Testis (tissue), 3 donors: ENCODE measurements around the gene EXOC6. TPM values are rescaled to one million over a fixed set of nuclear protein-coding genes. Genes with fewer than 3 reads are reported as not detected.

Experiments used
- DNase-seq: peaks from one replicate; pipeline ENCODE4 v3.0.0-alpha.2; 2019
- H3K27ac ChIP-seq, 2 donors: fragments of 200-600 bp; sonication (generic); one replicate each; pipeline ENCODE4 v1.5.1; 2019
- H3K27me3 ChIP-seq: fragments of 200-600 bp; sonication (generic); one replicate; pipeline ENCODE4 v1.5.1; 2019
- H3K36me3 ChIP-seq: fragments of 200-600 bp; sonication (generic); one replicate; pipeline ENCODE4 v1.5.1; 2017; ENCODE audit warnings: low read depth; ENCODE audit errors: missing control alignments
- H3K4me1 ChIP-seq: fragments of 200-600 bp; sonication (generic); one replicate; pipeline ENCODE4 v1.5.1; 2019
- H3K4me3 ChIP-seq, 2 donors: fragments of 200-600 bp; sonication (generic); one replicate each; pipeline ENCODE4 v1.5.1; 2017 to 2019
- H3K9me3 ChIP-seq: fragments of 200-600 bp; sonication (generic); one replicate; pipeline ENCODE4 v1.5.1; 2017
- POLR2A ChIP-seq: fragments of 450-650 bp; IDR thresholded peaks from one replicate; pipeline ENCODE4 v1.6.1; 2017; ENCODE audit warnings: antibody characterized with exemption, mild to moderate bottlenecking, moderate library complexity
- WGBS, 2 donors: methylation state at CpG; one replicate each; pipeline ENCODE4 v1.1.5; 2018; 5-methylcytosine and 5-hydroxymethylcytosine counted together
- intact Hi-C: fragments of 100-400 bp; cut with DNase I; formaldehyde crosslinking; loops from one replicate; pipeline ENCODE4 v1.15.1; 2023; ENCODE audit warnings: low total_unique reads
- polyA plus RNA-seq: library from polyadenylated mRNA; stranded (reverse); fragments of 350-450 nt; fragmentation: Illumina TruSeq; extraction: RNeasy Lipid Tissue Mini Kit (QIAGEN cat#74804); gene quantifications from one replicate; pipeline ENCODE4 v1.2.3, GENCODE V29; 2014; ENCODE audit warnings: low read depth, low replicate concordance; ENCODE audit not compliant: insufficient read depth
- total RNA-seq, 2 donors: library from RNA; depleted of rRNA; stranded (reverse); fragments of >200 nt; gene quantifications; one replicate each; pipeline ENCODE4 v1.2.3, GENCODE V29; 2016
- TF ChIP-seq, protein P1 (sequence below), 3 experiments: fragments of 450-650 bp in 2 of 3; fragments of 200-600 bp in 1 of 3; sonication (generic) in 1 of 3; IDR thresholded peaks; one replicate each; pipeline ENCODE4 v1.5.1; 2016 to 2019; ENCODE audit warnings: antibody characterized with exemption in 3 of 3, mild to moderate bottlenecking in 2 of 3, moderate library complexity in 1 of 3

Gene EXOC6
- total and polyA plus RNA-seq, 3 donors from 2014 or later: 13.3 to 38.5 (median 28.0) TPM

DNA sequence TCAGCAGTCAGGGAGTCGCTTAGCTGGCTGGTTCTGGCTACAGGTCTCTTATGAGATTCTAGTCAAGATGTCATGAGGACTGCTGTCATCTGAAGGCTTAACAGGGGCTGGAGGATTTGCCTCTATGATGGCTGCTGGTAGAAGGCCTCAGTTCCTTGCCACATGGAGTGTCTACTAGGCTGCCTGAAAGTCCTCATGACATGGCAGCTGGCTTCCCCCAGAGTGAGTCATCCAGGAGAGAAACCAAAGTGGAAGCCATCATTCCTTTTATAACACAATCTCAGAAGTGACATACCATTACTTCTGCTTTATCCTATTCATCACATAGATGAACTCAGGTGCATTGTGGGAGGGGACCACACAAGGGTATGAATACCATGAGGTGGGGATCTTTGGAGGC is 75.1 kb downstream of the EXOC6 start:
- H3K27ac ChIP-seq: no peak overlapping the region
- no peaks in the 10 kb centered on the region for H3K4me1 ChIP-seq
- H3K27me3 ChIP-seq: no peaks in the 10 kb centered on the region
- TF ChIP-seq, protein P1, sequence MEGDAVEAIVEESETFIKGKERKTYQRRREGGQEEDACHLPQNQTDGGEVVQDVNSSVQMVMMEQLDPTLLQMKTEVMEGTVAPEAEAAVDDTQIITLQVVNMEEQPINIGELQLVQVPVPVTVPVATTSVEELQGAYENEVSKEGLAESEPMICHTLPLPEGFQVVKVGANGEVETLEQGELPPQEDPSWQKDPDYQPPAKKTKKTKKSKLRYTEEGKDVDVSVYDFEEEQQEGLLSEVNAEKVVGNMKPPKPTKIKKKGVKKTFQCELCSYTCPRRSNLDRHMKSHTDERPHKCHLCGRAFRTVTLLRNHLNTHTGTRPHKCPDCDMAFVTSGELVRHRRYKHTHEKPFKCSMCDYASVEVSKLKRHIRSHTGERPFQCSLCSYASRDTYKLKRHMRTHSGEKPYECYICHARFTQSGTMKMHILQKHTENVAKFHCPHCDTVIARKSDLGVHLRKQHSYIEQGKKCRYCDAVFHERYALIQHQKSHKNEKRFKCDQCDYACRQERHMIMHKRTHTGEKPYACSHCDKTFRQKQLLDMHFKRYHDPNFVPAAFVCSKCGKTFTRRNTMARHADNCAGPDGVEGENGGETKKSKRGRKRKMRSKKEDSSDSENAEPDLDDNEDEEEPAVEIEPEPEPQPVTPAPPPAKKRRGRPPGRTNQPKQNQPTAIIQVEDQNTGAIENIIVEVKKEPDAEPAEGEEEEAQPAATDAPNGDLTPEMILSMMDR (IDR thresholded peaks at IDR 0.05): no peak
- no peak for TF ChIP-seq POLR2A
- no peak for DNase-seq
- no peak overlapping the region for H3K4me3 ChIP-seq
- no peaks in the 10 kb centered on the region for H3K36me3 ChIP-seq
- intact Hi-C loops: no loop called here
- no peaks in the 10 kb centered on the region for H3K9me3 ChIP-seq
- 90 to 93% methylated on average over 1 of the region's 1 CpG for WGBS, 2 donors

DNA sequence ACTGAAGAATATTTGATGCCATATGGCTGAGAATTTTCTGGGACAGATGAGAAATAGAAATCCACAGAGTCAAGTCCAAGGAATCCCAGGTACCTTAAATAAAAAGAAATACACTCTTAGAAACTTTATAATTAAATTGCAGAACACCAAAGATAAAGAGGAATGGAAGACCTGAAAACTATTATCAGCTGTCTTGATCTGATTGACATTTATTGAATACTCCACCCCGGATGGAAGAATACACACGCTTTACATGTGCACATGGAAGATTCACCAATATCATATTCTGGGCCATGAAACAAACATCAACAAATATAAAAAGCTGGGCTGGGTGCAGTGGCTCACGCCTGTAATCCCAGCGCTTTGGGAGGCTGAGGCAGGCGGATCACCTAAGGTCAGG is 81.6 kb downstream of the EXOC6 start:
- Histone ChIP-seq H3K27ac (no peak overlapping the region), H3K4me1 (no peaks in the 10 kb centered on the region), H3K4me3 (no peak overlapping the region), H3K9me3 (no peaks in the 10 kb centered on the region), H3K36me3 (no peaks in the 10 kb centered on the region), H3K27me3 (no peaks in the 10 kb centered on the region)
- no peak for TF ChIP-seq POLR2A
- TF ChIP-seq, protein P1 (IDR thresholded peaks at IDR 0.05): no peak
- 95 to 100% methylated on average over 5 of the region's 5 CpGs for WGBS, 2 donors
- intact Hi-C loops: no loop called here
- no peak for DNase-seq

GRCh38 chr10:92931597-92931996 is 83.3 kb downstream of the EXOC6 start:
- no peaks in the 10 kb centered on the region for H3K9me3 ChIP-seq
- H3K36me3 ChIP-seq: no peaks in the 10 kb centered on the region
- intact Hi-C loops: no loop called here
- no peak overlapping the region for H3K27ac ChIP-seq
- no peak for TF ChIP-seq POLR2A
- TF ChIP-seq, protein P1 (IDR thresholded peaks at IDR 0.05): no peak
- DNase-seq: no peak
- no peaks in the 10 kb centered on the region for H3K4me1 ChIP-seq
- 41 to 43% methylated on average over 1 of the region's 1 CpG for WGBS, 2 donors
- no peaks in the 10 kb centered on the region for H3K27me3 ChIP-seq
- H3K4me3 ChIP-seq: no peak overlapping the region

- no peak for DNase-seq
- intact Hi-C loops: no loop called here
- TF ChIP-seq, protein P1 (IDR thresholded peaks at IDR 0.05): no peak
- TF ChIP-seq POLR2A: no peak
- no peaks in the 10 kb centered on the region for H3K36me3 ChIP-seq
- no peaks in the 10 kb centered on the region for H3K27me3 ChIP-seq
- no peak overlapping the region for H3K27ac ChIP-seq
- H3K9me3 ChIP-seq: no peaks in the 10 kb centered on the region
- H3K4me1 ChIP-seq: no peaks in the 10 kb centered on the region
- no peak overlapping the region for H3K4me3 ChIP-seq
These were observed 89.6 kb downstream of the EXOC6 start for GRCh38 chr10:92937876-92938275.

- DNase-seq: no peak
- Histone ChIP-seq H3K9me3 (no peaks in the 10 kb centered on the region), H3K36me3 (no peaks in the 10 kb centered on the region), H3K27ac (no peak overlapping the region), H3K4me3 (no peak overlapping the region), H3K27me3 (no peaks in the 10 kb centered on the region), H3K4me1 (no peaks in the 10 kb centered on the region)
- intact Hi-C loops: no loop called here
- TF ChIP-seq, protein P1 (IDR thresholded peaks at IDR 0.05): no peak
- no peak for TF ChIP-seq POLR2A
- 90 to 100% methylated on average over 1 of the region's 1 CpG for WGBS, 2 donors
These were observed 90.5 kb downstream of the EXOC6 start for GRCh38 chr10:92938841-92939240.
